Gastroesophageal sphincter (tissue), 4 donors: ENCODE measurements around the gene TRMT112. TPM values are rescaled to one million over a fixed set of nuclear protein-coding genes. Genes with fewer than 3 reads are reported as not detected.
A peak's percentile ranks its signal among the peaks of the same experiment; 100 is the strongest.

Experiments used
- ATAC-seq: fragments of 150-250 bp; one replicate; pipeline ENCODE4 v1.9.1; 2016; ENCODE audit warnings: mild to moderate bottlenecking, moderate library complexity
- H3K27ac ChIP-seq, 4 donors: fragments of 200-600 bp; sonication (generic) in 3 of 4; 1 replicate in 3 of 4; 2 replicates in 1 of 4; pipeline ENCODE4 v1.5.1; 2016 to 2019
- H3K27me3 ChIP-seq: fragments of 200-600 bp; sonication (generic); one replicate; pipeline ENCODE4 v1.5.1; 2019
- H3K36me3 ChIP-seq, 2 donors: fragments of 200-600 bp; sonication (generic); one replicate each; pipeline ENCODE4 v1.5.1; 2019; ENCODE audit warnings: control low read depth in 1 of 2
- H3K4me1 ChIP-seq, 3 donors: fragments of 200-600 bp; sonication (generic); 1 replicate in 2 of 3; 2 replicates in 1 of 3; pipeline ENCODE4 v1.5.1; 2016 to 2019; ENCODE audit warnings: control low read depth in 2 of 3
- H3K4me3 ChIP-seq, 2 donors: fragments of 200-600 bp; sonication (generic); one replicate each; pipeline ENCODE4 v1.5.1; 2019; ENCODE audit warnings: mild to moderate bottlenecking in 1 of 2, moderate library complexity in 1 of 2
- H3K9me3 ChIP-seq, 3 donors: fragments of 200-600 bp; sonication (generic); one replicate each; pipeline ENCODE4 v1.5.1; 2017 to 2019; ENCODE audit warnings: control low read depth in 2 of 3
- CTCF ChIP-seq, 4 experiments: fragments of 200-600 bp in 2 of 4; fragments of 450-650 bp in 2 of 4; sonication (generic) in 1 of 4; IDR thresholded peaks; one replicate each; pipeline ENCODE4 v1.5.1; 2017 to 2019; ENCODE audit warnings: antibody characterized with exemption in 4 of 4, mild to moderate bottlenecking in 2 of 4, moderate library complexity in 2 of 4
- EP300 ChIP-seq: sonication (generic); formaldehyde crosslinking; IDR thresholded peaks from one replicate; pipeline ENCODE4 v1.6.1; 2017; ENCODE audit warnings: antibody characterized with exemption, mild to moderate bottlenecking
- POLR2A ChIP-seq, 2 donors: fragments of 450-650 bp; IDR thresholded peaks; one replicate each; pipeline ENCODE4 v1.6.1; 2017; ENCODE audit warnings: antibody characterized with exemption in 2 of 2, mild to moderate bottlenecking in 2 of 2, moderate library complexity in 1 of 2
- POLR2AphosphoS5 ChIP-seq: sonication (generic); formaldehyde crosslinking; IDR thresholded peaks from one replicate; pipeline ENCODE4 v1.6.1; 2017; ENCODE audit warnings: antibody characterized with exemption
- WGBS, 2 donors: methylation state at CpG; one replicate each; pipeline ENCODE4 v1.1.5; 2018; ENCODE audit warnings: low coverage in 1 of 2; 5-methylcytosine and 5-hydroxymethylcytosine counted together
- total RNA-seq, 4 donors: library from RNA; depleted of rRNA; stranded (reverse); fragments of >200 nt; gene quantifications; one replicate each; pipeline ENCODE4 v1.1.0, GENCODE V29; 2016

The TRMT112 gene
- total RNA-seq, 4 donors from 2014 or later = 180 to 267 (median 218) TPM

GRCh38 chr11:64306563-64306875 is 10.8 kb downstream of the TRMT112 start:
- Histone ChIP-seq H3K4me3 (peak overlapping the region; percentile 68 to 85), H3K36me3 (peaks cover 0 to 7% of the 10 kb centered on the region in 2 donors), H3K4me1 (peaks cover 0 to 47% (median 16%) of the 10 kb centered on the region in 3 donors), H3K27ac (peak overlapping the region in 3 of 4 donors; percentile 88 to 96 (median 96)), H3K27me3 (peaks cover 20% of the 10 kb centered on the region), H3K9me3 (no peaks in the 10 kb centered on the region)
- ATAC-seq = no peak
- TF ChIP-seq POLR2AphosphoS5 = no peak
- 7 to 40% methylated on average over 1 to 5 of the region's 9 CpGs for WGBS, 2 donors

DNA sequence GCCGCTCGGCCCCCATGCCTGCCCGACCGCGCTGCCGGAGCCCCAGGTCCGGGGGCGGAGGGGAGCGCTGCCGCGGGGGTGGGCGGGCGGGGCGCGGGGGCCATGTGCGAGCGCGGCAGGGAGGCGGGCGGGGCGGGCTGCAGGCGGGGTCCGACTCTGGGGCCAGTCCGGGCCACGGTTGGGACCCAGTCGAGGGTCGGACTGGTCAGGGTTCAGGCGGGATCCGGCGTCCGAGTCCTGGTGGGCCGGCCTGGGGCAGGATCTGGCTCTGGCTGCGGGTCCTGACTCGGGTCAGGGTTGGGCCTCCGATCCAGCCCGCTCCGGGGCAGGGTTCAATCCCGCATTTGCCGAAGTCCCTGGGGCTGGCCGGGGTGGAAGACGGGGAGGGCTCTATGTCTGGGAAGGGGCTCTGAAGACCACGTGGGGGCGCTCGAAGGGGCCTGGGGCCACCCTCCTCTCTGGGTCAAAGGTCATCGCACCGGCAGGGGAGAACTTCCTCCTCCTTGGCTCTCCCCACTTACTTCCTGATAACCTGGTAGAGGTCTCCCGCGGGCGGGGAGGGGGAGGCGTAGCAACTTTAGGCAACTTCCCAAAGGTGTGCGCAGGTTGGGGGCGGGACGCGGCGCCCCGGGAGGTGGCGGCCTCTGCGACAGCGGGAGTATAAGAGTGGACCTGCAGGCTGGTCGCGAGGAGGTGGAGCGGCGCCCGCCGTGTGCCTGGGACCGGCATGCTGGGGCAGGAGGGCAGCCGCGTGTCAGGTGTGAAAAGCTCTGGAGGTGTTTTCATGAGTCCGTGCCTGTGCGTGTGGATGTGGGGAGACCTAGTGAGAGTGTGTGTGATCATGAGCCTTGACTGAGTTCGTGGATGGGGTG is 11.4 kb downstream of the TRMT112 start:
- ATAC-seq = peak; percentile 19
- Histone ChIP-seq H3K4me3 (peak overlapping the region; percentile 68 to 85), H3K9me3 (no peaks in the 10 kb centered on the region), H3K27me3 (peaks cover 23% of the 10 kb centered on the region), H3K4me1 (peaks cover 0 to 53% (median 16%) of the 10 kb centered on the region in 3 donors), H3K36me3 (peaks cover 0 to 7% of the 10 kb centered on the region in 2 donors), H3K27ac (peak overlapping the region; percentile 75 to 96 (median 92))
- TF ChIP-seq POLR2AphosphoS5 (no peak), EP300 (no peak), CTCF (IDR thresholded peaks at IDR 0.05) (peak in 2 of 4 experiments; percentile 14 to 50), POLR2A (IDR thresholded peaks at IDR 0.05) (no peak)
- 0% methylated on average over 1 of the region's 71 CpGs; no CpG with 5 or more reads in 1 of the 2 donors for WGBS, 2 donors

DNA sequence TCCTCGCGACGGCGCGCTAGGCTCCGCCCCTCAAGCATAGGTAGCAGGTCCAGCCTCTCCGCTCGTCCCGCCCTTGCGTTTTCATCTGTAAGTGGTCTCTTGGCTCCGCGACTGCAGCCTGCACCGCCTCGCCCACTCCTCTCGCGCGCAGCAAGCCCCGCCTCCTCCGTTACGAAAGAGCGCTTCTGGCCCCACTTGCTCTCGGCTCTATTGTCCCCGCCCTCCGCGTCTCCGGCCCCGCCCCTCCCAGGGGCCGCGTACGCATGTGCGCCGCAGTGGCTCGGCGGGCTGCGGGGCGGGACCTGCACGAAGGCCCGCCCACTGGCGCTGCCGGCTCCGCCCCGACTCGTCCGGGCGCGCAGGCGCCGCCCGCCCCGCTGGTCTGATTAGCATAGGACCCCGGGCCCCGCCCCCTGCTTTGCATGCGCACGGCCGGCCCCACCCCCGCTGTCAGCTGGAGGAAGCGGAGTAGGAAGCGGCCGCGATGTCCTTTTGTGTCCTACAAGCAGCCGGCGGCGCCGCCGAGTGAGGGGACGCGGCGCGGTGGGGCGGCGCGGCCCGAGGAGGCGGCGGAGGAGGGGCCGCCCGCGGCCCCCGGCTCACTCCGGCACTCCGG is 12.2 kb downstream of the TRMT112 start, which contains the start of gene ESRRA:
Gene ESRRA (plus strand): TSS at position 450 of the 616 bp plus-strand sequence. CDS start 1,656 bp downstream, outside the sequence.
- peak; percentile 88 for ATAC-seq
- peaks cover 31% of the 10 kb centered on the region for H3K27me3 ChIP-seq
- no peaks in the 10 kb centered on the region for H3K9me3 ChIP-seq
- no peak for TF ChIP-seq EP300
- peak; percentile 46 to 67 for TF ChIP-seq POLR2A (IDR thresholded peaks at IDR 0.05)
- peak; percentile 63 for TF ChIP-seq POLR2AphosphoS5
- H3K27ac ChIP-seq = peak within 1 kb of the TSS; percentile 88 to 96 (median 94)
- H3K4me3 ChIP-seq = peak within 1 kb of the TSS; percentile 68 to 85
- peaks cover 0 to 7% of the 10 kb centered on the region in 2 donors for H3K36me3 ChIP-seq
- 0% methylated on average over 4 of the region's 81 CpGs; no CpG with 5 or more reads in 1 of the 2 donors for WGBS, 2 donors
- peaks cover 0 to 60% (median 21%) of the 10 kb centered on the region in 3 donors for H3K4me1 ChIP-seq

GRCh38 chr11:64304316-64305072 is 12.9 kb downstream of the TRMT112 start:
- Histone ChIP-seq H3K9me3 (no peaks in the 10 kb centered on the region), H3K36me3 (peaks cover 0 to 7% of the 10 kb centered on the region in 2 donors), H3K27me3 (peaks cover 38% of the 10 kb centered on the region), H3K27ac (peak overlapping the region; percentile 88 to 96 (median 94)), H3K4me1 (peaks cover 0 to 67% (median 27%) of the 10 kb centered on the region in 3 donors), H3K4me3 (peak overlapping the region; percentile 51 to 85)
- peak; percentile 52 for ATAC-seq
- TF ChIP-seq EP300 = no peak
- peak in 3 of 4 experiments; percentile 89 to 90 (median 89) for TF ChIP-seq CTCF (IDR thresholded peaks at IDR 0.05)
- peak in 1 of 2 donors; percentile 24 for TF ChIP-seq POLR2A (IDR thresholded peaks at IDR 0.05)
- WGBS, 2 donors = 0 to 1% methylated on average over 3 to 19 of the region's 46 CpGs

DNA sequence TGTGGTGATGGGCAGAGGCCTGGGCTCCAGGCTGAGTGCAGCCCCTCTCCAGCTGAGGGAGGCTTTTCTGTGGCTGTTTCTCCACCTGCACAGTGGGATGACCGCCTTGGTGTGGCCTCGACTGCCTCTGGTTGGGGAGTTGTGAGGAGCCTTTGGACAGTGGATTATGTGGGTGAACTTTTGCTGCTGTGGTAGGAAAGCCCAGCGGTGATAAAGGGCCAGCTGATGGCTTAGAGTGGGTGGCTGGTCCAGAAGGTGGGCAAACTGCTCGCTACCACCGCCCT is 13.4 kb downstream of the TRMT112 start:
- no peak for ATAC-seq
- peaks cover 0 to 7% of the 10 kb centered on the region in 2 donors for H3K36me3 ChIP-seq
- peaks cover 43% of the 10 kb centered on the region for H3K27me3 ChIP-seq
- peak overlapping the region; percentile 51 to 85 for H3K4me3 ChIP-seq
- peak overlapping the region; percentile 88 to 96 (median 94) for H3K27ac ChIP-seq
- TF ChIP-seq EP300 (no peak), CTCF (IDR thresholded peaks at IDR 0.05) (no peak), POLR2AphosphoS5 (no peak), POLR2A (IDR thresholded peaks at IDR 0.05) (no peak)
- 0 to 46% methylated on average over 1 to 2 of the region's 5 CpGs for WGBS, 2 donors
- peaks cover 0 to 72% (median 28%) of the 10 kb centered on the region in 3 donors for H3K4me1 ChIP-seq
- H3K9me3 ChIP-seq = no peaks in the 10 kb centered on the region
